GM12878 (cell line): Measurements from ENCODE around the gene ADGRG1. TPM values are rescaled to one million over a fixed set of nuclear protein-coding genes. Genes with fewer than 3 reads are reported as not detected.

Source experiments
- ATAC-seq: fragments of 200-7000 bp; cut with Tn5 transposase; 3 replicates; pipeline ENCODE4 v1.9.1; 2020; ENCODE audit warnings: mild to moderate bottlenecking, moderate library complexity
- BruUV-seq: library from RNA; stranded (reverse); fragments of 400-500 nt; replicated peaks from 2 replicates; lab custom pipeline; 2021; lab: Mats Ljungman, UMichigan
- CTCF ChIA-PET: fragments of 300-600 bp; sonication (Branson Sonifier 250); formaldehyde crosslinking; extraction: SDS; loops from one replicate; lab custom pipeline; 2021; ENCODE audit warnings: inconsistent platforms; lab: Yijun Ruan, JAX
- POLR2A ChIA-PET: fragments of 350-600 bp; formaldehyde crosslinking; extraction: SDS; loops from one replicate; lab custom pipeline; 2021; ENCODE audit warnings: inconsistent platforms; lab: Charles Lee
- RAD21 ChIA-PET: fragments of 300-600 bp; sonication (Branson Sonifier 250); formaldehyde crosslinking; loops from one replicate; lab custom pipeline; 2023; ENCODE audit warnings: antibody characterized with exemption; ENCODE audit not compliant: unreplicated experiment; lab: Charles Lee
- SMC1A ChIA-PET: fragments of 300-600 bp; sonication (Branson Sonifier 250); formaldehyde crosslinking; loops from one replicate; lab custom pipeline; 2023; ENCODE audit not compliant: unreplicated experiment, uncharacterized antibody; lab: Charles Lee
- DNase-seq: peaks from one replicate; pipeline ENCODE4 v3.0.0-alpha.2; 2011; ENCODE audit warnings: low read depth, low spot score
- FAIRE-seq: peaks from 3 replicates; lab custom pipeline; 2011; peaks lifted over from hg19 to GRCh38; lab: Jason Lieb, UNC
- H2AFZ ChIP-seq: 2 replicates; pipeline ENCODE4 v1.6.0; 2011; ENCODE audit warnings: low read depth, low read length, control low read depth; ENCODE audit not compliant: control insufficient read depth
- H3K27ac ChIP-seq: 2 replicates; pipeline ENCODE4 v1.5.1; 2011; ENCODE audit warnings: control low read depth; ENCODE audit not compliant: control insufficient read depth, insufficient read depth
- H3K27me3 ChIP-seq, 2 experiments: replicated peaks in 1 of 2; 2 replicates each; pipeline versions ENCODE4 v1.6.0 to v1.6.1; 2011; ENCODE audit warnings: low read length in 1 of 2; ENCODE audit not compliant: control insufficient read depth in 2 of 2, insufficient read depth in 2 of 2
- H3K36me3 ChIP-seq, 2 experiments: 2 replicates each; pipeline ENCODE4 v1.5.1; 2011; ENCODE audit warnings: low read length in 1 of 2; ENCODE audit not compliant: control insufficient read depth in 2 of 2, insufficient read depth in 2 of 2
- H3K4me1 ChIP-seq: 2 replicates; pipeline ENCODE4 v1.6.1; 2011; ENCODE audit warnings: mild to moderate bottlenecking, low read length, moderate library complexity, mixed read lengths; ENCODE audit not compliant: control insufficient read depth, insufficient read depth
- H3K4me2 ChIP-seq: 2 replicates; pipeline ENCODE4 v1.6.0; 2011; ENCODE audit warnings: control low read depth; ENCODE audit not compliant: control insufficient read depth, insufficient read depth
- H3K4me3 ChIP-seq: fragments of 200-600 bp; sonication (generic); 2 replicates; pipeline ENCODE4 v1.5.1; 2016
- H3K79me2 ChIP-seq: 2 replicates; pipeline ENCODE4 v1.6.0; 2011; ENCODE audit warnings: low read length; ENCODE audit not compliant: control insufficient read depth, insufficient read depth
- H3K9ac ChIP-seq: 2 replicates; pipeline ENCODE4 v1.8.0; 2011; ENCODE audit warnings: low read length, control low read depth, mixed read lengths; ENCODE audit not compliant: control insufficient read depth, insufficient read depth
- H3K9me3 ChIP-seq: replicated peaks from 3 replicates; pipeline ENCODE4 v1.5.1; 2011; ENCODE audit warnings: mild to moderate bottlenecking, low read length; ENCODE audit not compliant: control insufficient read depth, insufficient read depth
- H4K20me1 ChIP-seq: 2 replicates; pipeline ENCODE4 v1.6.0; 2011; ENCODE audit not compliant: control insufficient read depth, insufficient read depth
- CHD2 ChIP-seq: IDR thresholded peaks from 2 replicates; pipeline ENCODE4 v1.6.1; 2011; ENCODE audit warnings: low read depth, low read length, improper control_type of control experiment, borderline replicate concordance
- IKZF2 ChIP-seq, 2 experiments: fragments of 450-650 bp; IDR thresholded peaks; 2 replicates each; pipeline ENCODE4 v1.6.1; 2017; ENCODE audit warnings: mild to moderate bottlenecking in 2 of 2, moderate library complexity in 2 of 2
- JUND ChIP-seq: IDR thresholded peaks from 2 replicates; pipeline ENCODE4 v1.6.1; 2012; ENCODE audit warnings: low read depth, mild to moderate bottlenecking, low read length, improper control_type of control experiment, moderate library complexity
- NKRF ChIP-seq: fragments of 450-650 bp; conservative IDR thresholded peaks from 2 replicates; pipeline ENCODE4 v1.6.1; 2017; ENCODE audit warnings: mild to moderate bottlenecking, moderate library complexity
- POU2F2 ChIP-seq: IDR thresholded peaks from 3 replicates; pipeline ENCODE4 v1.6.1; 2011; ENCODE audit warnings: low read depth, mild to moderate bottlenecking, low read length, borderline replicate concordance
- SUPT20H ChIP-seq: IDR thresholded peaks from 2 replicates; pipeline ENCODE4 v1.6.1; 2011; ENCODE audit warnings: low read depth, mild to moderate bottlenecking, low read length, moderate library complexity, borderline replicate concordance; ENCODE audit not compliant: control insufficient read depth
- WGBS: methylation state at CpG from one replicate; pipeline ENCODE4 v1.1.6; 2016; ENCODE audit warnings: low lambda C conversion rate; ENCODE audit not compliant: insufficient replicate concordance, insufficient coverage; ENCODE audit errors: missing lambda C conversion rate; 5-methylcytosine and 5-hydroxymethylcytosine counted together
- in situ Hi-C: fragments of 300-500 bp; cut with MboI; formaldehyde crosslinking; loops from 9 replicates; pipeline ENCODE4 v1.14.3; 2018; ENCODE audit warnings: mixed read lengths
- intact Hi-C: fragments of 100-400 bp; cut with micrococcal nuclease; formaldehyde crosslinking; loops from one replicate; pipeline ENCODE4 v1.14.2; 2022; ENCODE audit not compliant: unreplicated experiment
- polyA plus RNA-seq, 11 experiments: library from polyadenylated mRNA; depleted of rRNA in 4 of 11; unstranded in 6 of 11; stranded (reverse) in 5 of 11; fragments of >200 nt; fragmentation: Nextera tagmentation in 4 of 11; fragmentation: Illumina TruSeq in 1 of 11; extraction: Ambion mirVana in 4 of 11; extraction: Trizol in 1 of 11; gene quantifications; 1 replicate in 1 of 11; 2 replicates in 10 of 11; pipeline versions ENCODE4 v1.2.1 to v1.2.3, GENCODE V29; 2011 to 2016; ENCODE audit warnings: inconsistent platforms in 2 of 11, missing spikeins in 2 of 11, low read depth in 1 of 11
- total RNA-seq, 4 experiments: library from RNA; depleted of rRNA in 3 of 4; stranded (reverse); fragments of >200 nt in 3 of 4; fragmentation: Illumina TruSeq in 1 of 4; extraction: Trizol in 1 of 4; gene quantifications; 2 replicates each; pipeline versions ENCODE4 v1.2.1 to v1.2.3, GENCODE V29; 2013 to 2021

ADGRG1 gene
- total and polyA plus RNA-seq, 10 of the 15 experiments (the other 5 are each of a cell fraction or from before 2014, with no cell fraction given): 0.07 to 2.0 (median 0.75) TPM

GRCh38 chr16:57645691-57646387 is 17.4 kb downstream of the ADGRG1 start:
- ChIA-PET SMC1A (interaction anchor here (0.6 to 6.6 kb wide), 6 partner anchors 35 to 70 kb away, joined by 3 to 126 read pairs (median 3); no protein-coding TSS in a partner anchor), POLR2A (interaction anchor here (0.6 kb wide), 1 partner anchor 677 kb away, joined by 5 read pairs; no protein-coding TSS in a partner anchor), CTCF (interaction anchor here (1.2 to 6.1 kb wide), 4 partner anchors 8 to 68 kb away, joined by 4 to 118 read pairs (median 66); no protein-coding TSS in a partner anchor), RAD21 (interaction anchor here (0.6 to 6.0 kb wide), 4 partner anchors 35 to 60 kb away, joined by 5 to 88 read pairs (median 62); no protein-coding TSS in a partner anchor)
- FAIRE-seq (no peak), ATAC-seq (no peak), DNase-seq (no peak)
- Histone ChIP-seq H3K4me3 (no peak overlapping the region), H3K79me2 (no peaks in the 10 kb centered on the region), H3K27me3 (peaks cover 0 to 2% of the 10 kb centered on the region in 2 experiments; a peak in 1 of 4 replicates), H3K27ac (no peak overlapping the region), H3K9ac (no peak overlapping the region), H3K9me3 (no peaks in the 10 kb centered on the region), H4K20me1 (no peaks in the 10 kb centered on the region), H3K4me2 (no peak overlapping the region), H3K36me3 (no peaks in the 10 kb centered on the region), H2AFZ (no peak overlapping the region), H3K4me1 (peaks cover 19% of the 10 kb centered on the region)
- BruUV-seq: no TSS peak
- in situ Hi-C loops (no loop called here), intact Hi-C loops (no loop called here)
- WGBS: 48% methylated on average over 23 of the region's 24 CpGs
- TF ChIP-seq SUPT20H: no peak
- no peak for TF ChIP-seq POU2F2
- no peak for TF ChIP-seq IKZF2 (IDR thresholded peaks at IDR 0.05)
- no peak for TF ChIP-seq JUND
- TF ChIP-seq NKRF: no peak
- TF ChIP-seq CHD2: no peak
